Esophagus (tissue), 2 donors: ENCODE measurements around the gene SPRED1. TPM values are rescaled to one million over a fixed set of nuclear protein-coding genes. Genes with fewer than 3 reads are reported as not detected.
"Not testable (repeated sequence)": the region's sequence is repeated elsewhere in the genome, so short reads cannot be mapped to it uniquely, and the experiment has no call there.

Source experiments
- H3K27ac ChIP-seq, 2 donors: one replicate each; pipeline ENCODE4 v1.5.1; 2013; ENCODE audit warnings: low read depth in 2 of 2, mild to moderate bottlenecking in 2 of 2, inconsistent platforms in 1 of 2, low read length in 1 of 2, moderate library complexity in 1 of 2
- H3K27me3 ChIP-seq, 2 donors: one replicate each; pipeline ENCODE4 v1.6.1; 2013; ENCODE audit warnings: low read length in 2 of 2, control low read depth in 1 of 2, mild to moderate bottlenecking in 1 of 2; ENCODE audit not compliant: insufficient read depth in 2 of 2, control insufficient read depth in 1 of 2
- H3K36me3 ChIP-seq, 2 donors: one replicate each; pipeline ENCODE4 v1.6.1; 2013; ENCODE audit warnings: low read length in 1 of 2; ENCODE audit not compliant: control insufficient read depth in 2 of 2, insufficient read depth in 2 of 2
- H3K4me1 ChIP-seq, 2 donors: one replicate each; pipeline ENCODE4 v1.6.1; 2013; ENCODE audit warnings: low read length in 1 of 2; ENCODE audit not compliant: control insufficient read depth in 2 of 2, insufficient read depth in 2 of 2
- H3K4me3 ChIP-seq, 2 donors: one replicate each; pipeline ENCODE4 v1.5.1; 2013; ENCODE audit warnings: low read length in 2 of 2, mild to moderate bottlenecking in 2 of 2, low read depth in 1 of 2, moderate library complexity in 1 of 2
- H3K9me3 ChIP-seq, 2 donors: one replicate each; pipeline ENCODE4 v1.6.1; 2013; ENCODE audit warnings: mild to moderate bottlenecking in 2 of 2, low read depth in 1 of 2, low read length in 1 of 2, moderate library complexity in 1 of 2; ENCODE audit not compliant: control insufficient read depth in 2 of 2, insufficient read depth in 1 of 2
- WGBS, 2 donors: extraction: QIAGEN DNeasy Blood & Tissue Kit; methylation state at CpG; one replicate each; pipeline ENCODE4 v1.1.7; 2013; 5-methylcytosine and 5-hydroxymethylcytosine counted together
- polyA plus RNA-seq, 2 donors: library from polyadenylated mRNA; stranded (reverse); fragments of 200-250 nt; gene quantifications; one replicate each; pipeline ENCODE4 v1.2.3, GENCODE V29; 2013
- donor health status: healthy with polysubstance abuse.
- donor health status: Bipolar disorder and iron deficiency.

Gene SPRED1
- polyA plus RNA-seq, 2 donors = 1.7 to 2.3 TPM

DNA sequence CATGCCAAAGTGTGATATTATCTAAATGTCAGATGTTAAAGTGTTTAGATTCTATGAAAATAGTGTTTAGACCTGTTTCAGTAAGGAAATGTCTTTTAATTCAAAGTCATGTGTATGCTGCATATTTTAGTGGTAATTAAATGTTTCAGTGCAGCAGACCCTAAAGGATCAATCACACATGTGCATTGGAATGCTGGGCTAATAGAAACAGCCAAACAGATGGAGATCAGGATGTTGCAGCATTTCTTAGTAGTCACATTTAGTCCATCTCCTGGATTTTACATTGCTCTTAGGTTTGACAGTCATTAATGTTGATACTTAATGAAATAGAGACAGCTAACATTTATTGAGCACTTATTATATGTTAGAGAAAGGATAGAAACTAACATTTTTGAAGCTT, 18.5 kb downstream of the SPRED1 start:
- H3K27ac ChIP-seq = no peak overlapping the region
- no peaks in the 10 kb centered on the region for H3K9me3 ChIP-seq
- no peaks in the 10 kb centered on the region for H3K27me3 ChIP-seq
- no peak overlapping the region for H3K4me3 ChIP-seq
- H3K36me3 ChIP-seq = no peaks in the 10 kb centered on the region
- H3K4me1 ChIP-seq = no peaks in the 10 kb centered on the region

DNA sequence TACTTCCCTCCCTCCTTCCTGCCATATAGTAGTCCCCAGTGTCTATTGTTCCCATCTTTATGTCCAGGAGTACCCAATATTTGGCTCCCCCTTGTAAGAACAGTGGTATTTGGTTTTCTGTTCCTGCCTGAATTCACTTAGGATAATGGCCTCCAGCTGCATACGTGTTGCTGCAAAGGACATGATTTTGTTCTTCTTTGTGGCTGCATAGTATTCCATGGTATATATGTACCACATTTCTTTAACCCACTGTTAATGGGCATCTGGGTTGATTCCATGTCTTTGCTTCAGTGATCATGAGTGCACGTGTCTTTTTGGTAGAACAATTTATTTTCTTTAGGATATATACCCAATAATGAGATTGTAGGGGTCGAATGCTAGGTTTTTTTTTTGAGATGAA, 19.3 kb downstream of the SPRED1 start:
- H3K4me3 ChIP-seq = no peak overlapping the region
- H3K9me3 ChIP-seq = no peaks in the 10 kb centered on the region
- 93 to 96% methylated on average over 3 of the region's 3 CpGs for WGBS, 2 donors
- no peaks in the 10 kb centered on the region for H3K4me1 ChIP-seq
- H3K27me3 ChIP-seq = no peaks in the 10 kb centered on the region
- H3K27ac ChIP-seq = no peak overlapping the region
- H3K36me3 ChIP-seq = no peaks in the 10 kb centered on the region

DNA sequence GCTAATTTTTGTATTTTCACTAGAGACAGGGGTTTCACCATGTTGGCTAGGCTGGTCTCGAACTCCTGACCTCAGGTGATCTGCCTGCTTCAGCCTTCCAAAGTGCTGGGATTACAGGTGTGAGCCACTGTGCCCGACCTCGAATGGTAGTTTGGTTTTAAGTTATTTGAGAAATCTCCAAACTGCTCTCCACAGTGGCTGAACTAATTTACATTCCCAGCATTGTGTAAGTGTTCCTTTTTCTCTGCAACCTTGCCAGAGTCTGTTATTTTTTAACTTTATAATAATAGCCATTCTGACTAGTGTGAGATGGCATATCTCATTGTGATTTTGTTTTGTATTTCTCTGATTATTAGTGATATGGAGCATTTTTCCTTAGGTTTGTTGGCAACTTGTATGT, 19.8 kb downstream of the SPRED1 start:
- H3K4me1 ChIP-seq, H3K9me3 ChIP-seq, H3K36me3 ChIP-seq, H3K4me3 ChIP-seq, H3K27ac ChIP-seq, H3K27me3 ChIP-seq: not testable (repeated sequence)
- WGBS, 2 donors = 72 to 82% methylated on average over 3 of the region's 3 CpGs

DNA sequence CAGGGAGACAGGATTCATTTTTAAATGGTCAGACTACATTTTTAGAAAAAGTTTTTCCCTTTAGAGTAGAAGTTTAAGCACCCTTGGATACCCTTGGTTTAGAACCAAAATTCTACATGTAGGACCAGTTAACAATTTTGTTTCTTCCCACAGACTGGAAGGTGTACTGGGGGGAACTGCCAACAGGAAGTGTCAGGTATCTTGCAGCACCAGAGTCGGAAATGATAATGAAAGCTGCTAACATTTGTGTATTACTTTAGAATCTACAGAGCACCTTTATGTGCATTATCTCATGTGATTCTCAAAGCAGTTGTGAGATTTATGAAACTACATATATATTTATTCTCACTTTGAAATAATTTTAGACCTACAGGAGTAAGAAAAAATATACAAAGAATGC, 21.5 kb downstream of the SPRED1 start:
- Histone ChIP-seq H3K27ac (no peak overlapping the region), H3K4me1 (no peaks in the 10 kb centered on the region), H3K9me3 (no peaks in the 10 kb centered on the region), H3K4me3 (no peak overlapping the region), H3K27me3 (no peaks in the 10 kb centered on the region), H3K36me3 (no peaks in the 10 kb centered on the region)
- WGBS, 2 donors = 32 to 33% methylated on average over 1 of the region's 1 CpG

DNA sequence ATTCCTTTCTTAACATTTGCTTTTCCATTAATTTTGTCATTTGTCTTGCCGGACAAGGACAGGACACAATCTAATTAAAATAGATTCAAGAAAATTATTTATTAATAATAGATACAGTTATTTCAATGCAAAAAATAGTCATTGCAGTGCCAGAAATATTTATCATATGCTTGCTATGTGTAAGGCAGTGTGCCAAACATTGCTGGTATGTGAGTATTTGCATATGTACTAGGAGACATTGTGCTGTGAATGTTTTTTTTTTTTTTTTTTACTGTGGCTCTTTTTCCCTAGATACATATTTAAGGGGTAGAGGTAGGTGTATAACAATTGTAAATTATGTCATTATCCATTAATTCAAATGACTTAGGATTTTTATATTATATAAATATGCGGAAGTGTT, 23.3 kb downstream of the SPRED1 start:
- Histone ChIP-seq H3K4me1 (no peaks in the 10 kb centered on the region), H3K27ac (no peak overlapping the region), H3K36me3 (no peaks in the 10 kb centered on the region), H3K27me3 (no peaks in the 10 kb centered on the region), H3K4me3 (no peak overlapping the region), H3K9me3 (no peaks in the 10 kb centered on the region)
- WGBS, 2 donors = 47 to 51% methylated on average over 2 of the region's 2 CpGs

DNA sequence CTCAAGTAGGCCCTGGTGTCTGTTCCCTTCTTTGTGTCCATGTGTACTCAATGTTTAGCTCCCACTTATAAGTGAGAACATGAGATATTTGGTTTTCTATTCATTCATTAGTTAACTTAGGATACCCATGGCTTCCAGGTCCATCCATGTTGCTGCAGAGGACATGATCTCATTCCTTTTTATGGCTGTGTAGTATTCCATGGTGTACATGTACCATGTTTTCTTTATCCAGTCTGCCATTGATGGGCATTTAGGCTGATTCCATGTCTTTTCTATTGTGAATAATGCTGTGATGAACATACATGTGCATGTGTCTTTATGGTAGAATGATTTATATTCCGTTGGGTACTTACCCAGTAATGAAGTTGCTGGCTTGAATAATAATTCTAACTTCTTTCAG, 24.6 kb downstream of the SPRED1 start:
- not testable (repeated sequence) for H3K4me1 ChIP-seq, H3K9me3 ChIP-seq, H3K4me3 ChIP-seq, H3K36me3 ChIP-seq, H3K27me3 ChIP-seq, H3K27ac ChIP-seq
- 0 to 24% methylated on average over 1 of the region's 1 CpG for WGBS, 2 donors

DNA sequence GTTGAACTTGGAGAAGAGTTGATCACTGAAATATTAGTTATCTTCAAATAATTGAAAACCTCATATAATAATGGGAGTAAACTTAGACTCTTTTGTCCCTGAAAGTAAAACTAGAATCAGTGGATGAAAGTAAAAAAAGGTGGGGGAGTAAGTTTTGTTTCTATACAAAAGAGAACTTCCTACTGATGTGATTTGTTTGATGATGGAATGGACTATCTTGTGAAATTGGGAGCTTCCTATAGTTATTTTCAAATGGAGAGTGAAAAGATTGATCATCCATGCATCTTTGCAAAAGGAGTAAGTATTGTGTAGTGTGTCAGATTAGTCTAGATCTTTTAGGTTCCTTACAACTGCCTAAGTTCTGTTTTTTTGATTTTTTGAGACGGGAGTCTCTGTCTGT, 28.4 kb downstream of the SPRED1 start:
- Histone ChIP-seq H3K27ac (no peak overlapping the region), H3K4me3 (no peak overlapping the region), H3K9me3 (no peaks in the 10 kb centered on the region), H3K36me3 (no peaks in the 10 kb centered on the region), H3K27me3 (no peaks in the 10 kb centered on the region), H3K4me1 (no peaks in the 10 kb centered on the region)
- 71 to 88% methylated on average over 1 of the region's 1 CpG for WGBS, 2 donors

DNA sequence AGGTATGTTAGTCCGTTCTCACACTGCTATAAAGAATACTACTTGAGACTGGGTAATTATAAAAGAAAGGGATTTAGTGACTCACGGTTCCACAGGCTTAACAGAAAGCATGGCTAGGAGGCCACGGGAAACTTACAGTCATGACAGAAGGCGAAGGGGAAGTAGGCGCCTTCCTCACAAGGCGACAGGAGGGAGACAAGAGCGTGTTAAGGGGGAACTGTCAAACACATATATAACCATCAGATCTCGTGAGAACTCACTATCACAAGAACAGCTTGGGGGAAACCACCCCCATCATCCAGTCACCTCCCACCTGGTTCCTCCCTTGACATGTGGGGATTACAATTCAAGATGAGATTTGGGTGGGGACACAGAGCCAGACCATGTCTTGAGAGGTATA, 30.4 kb downstream of the SPRED1 start:
- H3K9me3 ChIP-seq = no peaks in the 10 kb centered on the region
- H3K4me3 ChIP-seq = no peak overlapping the region
- H3K4me1 ChIP-seq = no peaks in the 10 kb centered on the region
- 76 to 77% methylated on average over 8 of the region's 8 CpGs for WGBS, 2 donors
- no peaks in the 10 kb centered on the region for H3K36me3 ChIP-seq
- H3K27ac ChIP-seq = no peak overlapping the region
- H3K27me3 ChIP-seq = no peaks in the 10 kb centered on the region

DNA sequence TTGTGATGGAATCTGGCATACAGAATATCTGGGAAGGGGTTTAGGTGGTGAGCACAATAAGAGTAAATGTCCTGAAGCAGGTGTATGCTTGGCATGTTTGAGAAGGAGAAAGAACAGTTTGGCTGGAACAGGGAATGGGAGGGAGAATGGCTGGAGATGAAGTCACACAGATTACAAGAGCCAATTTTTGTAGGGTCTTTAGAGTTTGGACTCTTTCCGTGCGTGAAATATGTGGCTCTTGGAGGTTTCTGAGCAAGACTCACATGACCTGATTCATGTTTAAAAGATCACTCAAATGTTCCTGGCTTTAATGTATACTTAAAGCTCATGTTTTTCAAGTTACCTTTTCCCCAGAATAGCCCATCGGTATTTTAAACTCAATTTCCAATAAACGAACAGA, 32.8 kb downstream of the SPRED1 start:
- Histone ChIP-seq H3K27me3 (no peaks in the 10 kb centered on the region), H3K36me3 (no peaks in the 10 kb centered on the region), H3K4me1 (no peaks in the 10 kb centered on the region), H3K4me3 (no peak overlapping the region), H3K9me3 (no peaks in the 10 kb centered on the region), H3K27ac (no peak overlapping the region)
- WGBS, 2 donors = 83 to 85% methylated on average over 4 of the region's 4 CpGs

DNA sequence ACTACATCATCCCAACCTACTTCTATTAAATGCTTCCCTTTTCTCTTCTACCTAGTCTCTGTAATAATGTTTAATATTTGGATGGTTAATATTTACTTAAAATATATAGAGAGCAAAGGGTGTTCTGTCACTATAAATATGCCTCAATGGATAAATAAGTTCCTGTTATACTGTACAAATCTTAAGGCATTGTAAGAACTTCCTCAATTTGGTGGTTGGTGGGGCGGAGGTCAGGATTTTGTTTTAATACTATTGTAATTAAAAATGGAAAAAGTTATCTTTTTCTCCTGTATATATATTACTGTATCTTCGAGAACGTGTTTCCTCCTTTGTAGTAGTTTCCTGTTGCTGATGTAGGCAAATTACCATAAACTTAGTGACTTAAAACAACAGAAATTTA, 41.5 kb downstream of the SPRED1 start:
- Histone ChIP-seq H3K4me1 (no peaks in the 10 kb centered on the region), H3K27ac (no peak overlapping the region), H3K4me3 (no peak overlapping the region), H3K36me3 (no peaks in the 10 kb centered on the region), H3K9me3 (no peaks in the 10 kb centered on the region), H3K27me3 (no peaks in the 10 kb centered on the region)
- 67 to 68% methylated on average over 3 of the region's 3 CpGs for WGBS, 2 donors
